Measurements from ENCODE around the gene TMEM141.
"Not testable (repeated sequence)": the region's sequence is repeated elsewhere in the genome, so short reads cannot be mapped to it uniquely, and the experiment has no call there.

TMEM141 gene

GRCh38 chr9:136786451-136786850 is 4.7 kb upstream of the TMEM141 start:
- H3K27me3 ChIP-seq (ENCODE audit: insufficient read depth, low read depth) = peaks cover 18% of the 10 kb centered on the region; the same call in 1 of the 2 replicates
- no peaks in the 10 kb centered on the region for H3K36me3 ChIP-seq (ENCODE audit: insufficient read depth)
- no peaks in the 10 kb centered on the region for H3K79me2 ChIP-seq (ENCODE audit: insufficient read depth, low read depth)
- H3K4me1 ChIP-seq (ENCODE audit: low read depth, poor library complexity, severe bottlenecking) = peaks cover 50% of the 10 kb centered on the region
- H3K27ac ChIP-seq = no peak overlapping the region
- no peak overlapping the region for H3K4me3 ChIP-seq (IDR thresholded peaks at IDR 0.05; ENCODE audit: insufficient read depth, low read depth, low read length)
- TF ChIP-seq CTCF (conservative IDR thresholded peaks at IDR 0.05; ENCODE audit: low read depth, low read length) = no peak
- no peaks in the 10 kb centered on the region for H4K20me1 ChIP-seq (ENCODE audit: insufficient read depth)
- H2AFZ ChIP-seq (ENCODE audit: low read depth) = no peak overlapping the region
- no peak overlapping the region for H3K9ac ChIP-seq
- H3K4me2 ChIP-seq = no peak overlapping the region

GRCh38 chr9:136786983-136787382 is 4.2 kb upstream of the TMEM141 start:
- H3K4me2 ChIP-seq; H3K4me3 ChIP-seq (IDR thresholded peaks at IDR 0.05; ENCODE audit: insufficient read depth, low read depth, low read length); H3K27ac ChIP-seq; H3K36me3 ChIP-seq (ENCODE audit: insufficient read depth); H3K79me2 ChIP-seq (ENCODE audit: insufficient read depth, low read depth); H2AFZ ChIP-seq (ENCODE audit: low read depth); H4K20me1 ChIP-seq (ENCODE audit: insufficient read depth); H3K9ac ChIP-seq: not testable (repeated sequence)
- Histone ChIP-seq H3K27me3 (ENCODE audit: insufficient read depth, low read depth) (peaks cover 13% of the 10 kb centered on the region; the same call in 1 of the 2 replicates), H3K4me1 (ENCODE audit: low read depth, poor library complexity, severe bottlenecking) (peaks cover 53% of the 10 kb centered on the region)

- Histone ChIP-seq H3K79me2 (ENCODE audit: insufficient read depth, low read depth) (no peaks in the 10 kb centered on the region), H3K4me2 (peak overlapping the region; percentile 9; the same call in 1 of the 2 replicates), H3K4me1 (ENCODE audit: low read depth, poor library complexity, severe bottlenecking) (peaks cover 59% of the 10 kb centered on the region), H3K36me3 (ENCODE audit: insufficient read depth) (no peaks in the 10 kb centered on the region), H3K4me3 (IDR thresholded peaks at IDR 0.05; ENCODE audit: insufficient read depth, low read depth, low read length) (no peak overlapping the region), H3K27me3 (ENCODE audit: insufficient read depth, low read depth) (peaks cover 7% of the 10 kb centered on the region; the same call in 1 of the 2 replicates), H3K27ac (no peak overlapping the region), H3K9ac (no peak overlapping the region), H2AFZ (ENCODE audit: low read depth) (no peak overlapping the region), H4K20me1 (ENCODE audit: insufficient read depth) (no peaks in the 10 kb centered on the region)
- peak; percentile 95 for TF ChIP-seq CTCF (conservative IDR thresholded peaks at IDR 0.05; ENCODE audit: low read depth, low read length)
Observed at GRCh38 chr9:136787690-136788400, 3.3 kb upstream of the TMEM141 start.

GRCh38 chr9:136788644-136789522 is 2.3 kb upstream of the TMEM141 start:
- not testable (repeated sequence) for H2AFZ ChIP-seq (ENCODE audit: low read depth); H3K79me2 ChIP-seq (ENCODE audit: insufficient read depth, low read depth); H3K36me3 ChIP-seq (ENCODE audit: insufficient read depth); H3K27me3 ChIP-seq (ENCODE audit: insufficient read depth, low read depth); H3K9ac ChIP-seq; H4K20me1 ChIP-seq (ENCODE audit: insufficient read depth); H3K4me3 ChIP-seq (IDR thresholded peaks at IDR 0.05; ENCODE audit: insufficient read depth, low read depth, low read length); H3K27ac ChIP-seq
- peaks cover 55% of the 10 kb centered on the region for H3K4me1 ChIP-seq (ENCODE audit: low read depth, poor library complexity, severe bottlenecking)
- H3K4me2 ChIP-seq = peak overlapping the region; percentile 9; the same call in 1 of the 2 replicates

- no peak overlapping the region for H3K4me2 ChIP-seq
- peaks cover 7% of the 10 kb centered on the region; the same call in 1 of the 2 replicates for H3K27me3 ChIP-seq (ENCODE audit: insufficient read depth, low read depth)
- no peak overlapping the region for H3K9ac ChIP-seq
- no peak overlapping the region for H3K27ac ChIP-seq
- H3K79me2 ChIP-seq (ENCODE audit: insufficient read depth, low read depth) = no peaks in the 10 kb centered on the region
- H3K4me1 ChIP-seq (ENCODE audit: low read depth, poor library complexity, severe bottlenecking) = peaks cover 51% of the 10 kb centered on the region
- H2AFZ ChIP-seq (ENCODE audit: low read depth) = no peak overlapping the region
- no peak for TF ChIP-seq CTCF (conservative IDR thresholded peaks at IDR 0.05; ENCODE audit: low read depth, low read length)
- H3K36me3 ChIP-seq (ENCODE audit: insufficient read depth) = no peaks in the 10 kb centered on the region
- no peak overlapping the region for H3K4me3 ChIP-seq (IDR thresholded peaks at IDR 0.05; ENCODE audit: insufficient read depth, low read depth, low read length)
- H4K20me1 ChIP-seq (ENCODE audit: insufficient read depth) = no peaks in the 10 kb centered on the region
Observed at GRCh38 chr9:136789523-136789937, 1.6 kb upstream of the TMEM141 start.
